ENCODE data around the gene ABCC1.
"Not testable (repeated sequence)": the region's sequence is repeated elsewhere in the genome, so short reads cannot be mapped to it uniquely, and the experiment has no call there.

ABCC1 gene

GRCh38 chr16:15949210-15950160 lies at the start of gene ABCC1:
Gene ABCC1, plus strand, starts transcription at chr16:15949616. Its CDS starts 136 bp downstream, at chr16:15949752.
- no peak for DNase-seq

DNA sequence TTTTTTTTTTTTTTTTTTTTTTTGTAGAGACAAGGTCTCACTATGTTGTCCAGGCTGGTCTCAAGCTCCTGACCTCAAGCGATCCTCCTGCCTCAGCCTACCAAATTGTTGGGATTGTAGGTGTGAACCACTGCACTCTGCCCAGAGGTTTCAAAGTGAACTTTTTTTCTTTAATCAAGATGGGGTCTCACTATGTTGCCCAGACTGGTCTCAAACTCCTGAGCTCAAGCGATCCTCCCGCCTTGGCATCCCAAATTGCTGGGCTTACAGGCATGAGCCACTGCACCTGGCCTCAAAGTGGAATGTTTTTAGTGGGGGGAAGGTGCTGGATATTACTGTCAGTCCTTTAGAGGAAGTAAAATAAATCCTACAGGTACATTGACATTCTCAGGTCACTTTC lies 49.1 kb upstream of the ABCC1 start:
- DNase-seq = no peak

GRCh38 chr16:15900901-15901500 lies 48.4 kb upstream of the ABCC1 start:
- no peak for DNase-seq

DNA sequence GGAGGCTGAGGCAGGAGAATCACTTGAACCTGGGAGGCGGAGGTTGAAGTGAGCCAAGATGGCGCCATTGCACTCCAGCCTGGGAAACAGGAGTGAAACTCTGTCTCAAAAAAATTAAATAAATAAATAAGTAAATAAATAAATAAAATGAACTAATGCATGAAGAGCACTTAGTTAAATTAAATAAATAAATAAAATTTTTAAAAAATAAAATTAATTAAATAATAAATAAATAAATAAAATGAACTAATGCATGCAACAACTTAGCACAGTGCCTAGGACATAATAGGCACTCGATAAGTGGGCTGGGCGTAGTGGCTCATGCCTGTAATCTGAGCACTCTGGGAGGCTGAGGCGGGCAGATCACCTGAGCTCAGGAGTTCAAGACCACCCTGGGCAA lies 45.5 kb upstream of the ABCC1 start:
- no peak for DNase-seq

DNA sequence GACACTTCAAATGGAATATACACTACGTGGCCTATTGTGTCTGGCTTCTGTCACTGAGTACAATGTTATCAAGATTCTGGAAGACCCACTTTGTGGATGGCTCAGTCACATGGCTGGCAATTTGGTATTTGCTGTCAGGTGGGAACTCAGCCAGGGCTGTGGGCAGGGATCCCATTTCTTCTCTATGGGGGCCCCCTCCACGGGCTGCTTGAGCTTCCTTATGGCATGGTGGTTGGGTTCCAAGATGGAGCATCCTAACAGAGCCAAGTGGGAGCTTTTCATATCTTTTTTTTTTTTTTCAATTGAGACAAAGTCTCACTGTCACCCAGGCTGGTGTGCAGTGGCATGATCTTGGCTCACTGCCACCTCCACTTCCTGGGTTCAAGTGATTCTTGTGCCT lies 43.0 kb upstream of the ABCC1 start:
- no peak for DNase-seq

GRCh38 chr16:15907863-15908478 lies 41.4 kb upstream of the ABCC1 start:
- peak; percentile 68 to 71 for DNase-seq

GRCh38 chr16:15911198-15911597 lies 38.2 kb upstream of the ABCC1 start:
- DNase-seq = no peak

GRCh38 chr16:15913046-15913698 lies 36.2 kb upstream of the ABCC1 start:
- DNase-seq = no peak

GRCh38 chr16:15915555-15916081 lies 33.8 kb upstream of the ABCC1 start:
- no peak for DNase-seq

GRCh38 chr16:15916323-15916722 lies 33.1 kb upstream of the ABCC1 start:
- no peak for DNase-seq

DNA sequence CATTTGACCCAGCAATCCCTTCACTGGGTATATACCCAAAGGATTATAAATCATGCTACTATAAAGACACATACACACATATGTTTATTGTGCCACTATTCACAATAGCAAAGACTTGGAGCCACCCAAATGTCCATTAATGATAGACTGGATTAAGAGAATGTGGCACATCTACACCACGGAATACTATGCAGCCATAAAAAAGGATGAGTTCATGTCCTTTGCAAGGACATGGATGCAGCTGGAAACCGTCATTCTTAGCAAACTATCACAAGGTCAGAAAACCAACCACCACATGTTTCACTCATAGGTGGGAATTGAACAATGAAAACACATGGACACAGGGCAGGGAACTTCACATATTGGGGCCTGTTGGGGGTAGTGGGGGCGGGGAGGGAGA lies 31.1 kb upstream of the ABCC1 start:
- DNase-seq = not testable (repeated sequence)

- no peak for DNase-seq
Measured at GRCh38 chr16:15919331-15919730, 30.1 kb upstream of the ABCC1 start.

DNA sequence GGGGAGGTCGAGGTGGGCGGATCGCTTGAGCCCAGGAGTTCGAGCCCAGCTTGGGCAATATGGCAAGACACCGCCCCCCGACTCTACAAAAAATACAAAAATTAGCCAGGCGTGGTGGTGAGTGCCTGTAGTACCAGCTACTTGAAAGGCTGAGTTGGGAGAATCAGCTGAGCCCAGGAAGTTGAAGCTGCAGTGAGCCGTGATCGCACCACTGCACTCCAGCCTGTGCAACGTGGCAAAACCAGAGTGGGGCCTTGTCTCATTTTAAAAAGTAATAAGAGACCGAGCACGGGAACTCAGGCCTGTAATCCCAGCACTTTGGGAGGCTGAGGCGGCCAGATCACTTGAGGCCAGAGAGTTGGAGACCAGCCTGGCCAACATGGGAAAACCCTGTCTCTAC lies 24.4 kb upstream of the ABCC1 start:
- DNase-seq = no peak

GRCh38 chr16:15925631-15926030 lies 23.8 kb upstream of the ABCC1 start:
- DNase-seq = no peak

GRCh38 chr16:15928261-15929104 lies 20.9 kb upstream of the ABCC1 start:
- no peak for DNase-seq

GRCh38 chr16:15932939-15933338 lies 16.5 kb upstream of the ABCC1 start:
- no peak for DNase-seq

DNA sequence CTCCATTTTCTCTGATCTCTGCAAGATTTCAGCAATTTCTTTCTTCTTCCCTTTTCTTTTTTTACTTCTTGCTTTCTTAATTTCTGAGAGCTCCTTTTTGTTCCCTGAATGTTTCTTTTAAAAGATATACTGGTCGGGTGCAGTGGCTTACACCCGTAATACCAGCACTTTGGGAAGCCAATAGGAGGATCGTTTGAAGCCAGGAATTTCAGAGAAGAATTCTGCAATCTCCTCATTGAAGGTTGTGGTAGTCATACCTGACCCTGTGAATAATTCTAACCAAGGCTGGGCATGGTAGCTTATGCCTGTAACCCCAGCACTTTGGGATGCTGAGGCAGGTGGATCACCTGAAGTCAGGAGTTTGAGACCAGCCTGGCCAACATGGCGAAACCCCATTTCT lies 15.6 kb upstream of the ABCC1 start:
- DNase-seq = no peak

DNA sequence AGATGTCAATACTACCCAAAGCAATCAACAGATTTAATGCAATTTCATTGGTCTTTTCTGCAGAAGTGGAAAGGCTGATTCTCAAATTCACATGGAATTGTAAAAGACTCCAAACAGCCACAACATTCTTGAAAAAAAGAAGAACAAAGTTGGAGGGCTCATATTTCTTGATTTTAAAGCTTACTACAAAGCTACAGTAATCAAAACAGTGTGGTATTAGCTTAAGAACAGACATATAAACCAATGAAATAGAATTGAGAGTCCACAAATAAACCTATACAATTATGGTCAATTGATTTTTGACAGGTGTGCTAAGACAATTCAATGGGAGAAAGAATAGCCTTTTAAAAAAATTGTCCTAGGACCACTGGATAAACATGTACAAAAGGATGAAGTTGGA lies 14.4 kb upstream of the ABCC1 start:
- DNase-seq = no peak

DNA sequence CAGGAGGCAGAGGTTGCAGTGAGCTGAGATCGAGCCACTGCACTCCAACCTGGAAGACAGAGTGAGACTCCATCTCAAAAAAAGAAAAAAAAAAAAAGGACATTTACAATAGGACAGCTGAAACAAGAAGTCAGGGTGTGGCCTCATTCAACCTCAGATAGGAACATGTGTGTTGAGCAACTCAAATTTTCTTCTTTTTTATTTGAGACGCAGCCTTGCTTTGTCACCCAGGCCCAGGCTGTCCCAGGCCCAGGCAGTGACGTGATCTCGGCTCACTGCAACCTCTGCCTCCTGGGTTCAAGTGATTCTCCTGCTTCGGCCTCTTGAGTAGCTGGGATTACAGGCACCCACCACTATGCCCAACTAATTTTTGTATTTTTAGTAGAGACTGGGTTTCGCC lies 12.6 kb upstream of the ABCC1 start:
- not testable (repeated sequence) for DNase-seq

- no peak for DNase-seq
Measured at GRCh38 chr16:15942931-15943690, 6.3 kb upstream of the ABCC1 start.

Data from NCI-H187 (cell line).